Smooth muscle cell (in vitro differentiated cells): ENCODE data around the gene SLCO1A2. TPM values are rescaled to one million over a fixed set of nuclear protein-coding genes. Genes with fewer than 3 reads are reported as not detected.
"Not testable (repeated sequence)": the region's sequence is repeated elsewhere in the genome, so short reads cannot be mapped to it uniquely, and the experiment has no call there.

Source experiments
- DNase-seq: peaks from one replicate; lab custom pipeline; 2025; ENCODE audit not compliant: unreplicated experiment; lab: John Stamatoyannopoulos, UW
- H2AFZ ChIP-seq: fragments of 200-600 bp; sonication (generic); 2 replicates; pipeline ENCODE4 v1.6.0; 2016; ENCODE audit warnings: antibody characterized with exemption, low read depth, mild to moderate bottlenecking
- H3F3A ChIP-seq: fragments of 200-600 bp; sonication (generic); 2 replicates; pipeline ENCODE4 v1.6.0; 2017; ENCODE audit warnings: antibody characterized with exemption, low read depth
- H3K27ac ChIP-seq: fragments of 200-600 bp; sonication (generic); 2 replicates; pipeline ENCODE4 v1.5.1; 2016; ENCODE audit warnings: low read depth, mild to moderate bottlenecking
- H3K27me3 ChIP-seq: fragments of 200-600 bp; sonication (generic); 2 replicates; pipeline ENCODE4 v1.6.1; 2016; ENCODE audit warnings: low read depth, mild to moderate bottlenecking
- H3K36me3 ChIP-seq: fragments of 200-600 bp; sonication (generic); 2 replicates; pipeline ENCODE4 v1.5.1; 2016; ENCODE audit warnings: low read depth
- H3K4me1 ChIP-seq: fragments of 200-600 bp; sonication (generic); 2 replicates; pipeline ENCODE4 v1.5.1; 2016; ENCODE audit warnings: low read depth
- H3K4me2 ChIP-seq: fragments of 200-600 bp; sonication (generic); 2 replicates; pipeline ENCODE4 v1.6.0; 2016; ENCODE audit warnings: mild to moderate bottlenecking
- H3K4me3 ChIP-seq: fragments of 200-600 bp; sonication (generic); 2 replicates; pipeline ENCODE4 v1.5.1; 2016; ENCODE audit warnings: mild to moderate bottlenecking
- H3K79me2 ChIP-seq: fragments of 200-600 bp; sonication (generic); 2 replicates; pipeline ENCODE4 v1.6.0; 2016; ENCODE audit warnings: low read depth, mild to moderate bottlenecking
- H3K9ac ChIP-seq: fragments of 200-600 bp; sonication (generic); 2 replicates; pipeline ENCODE4 v1.6.0; 2016; ENCODE audit warnings: low read depth
- H3K9me3 ChIP-seq: fragments of 200-600 bp; sonication (generic); replicated peaks from 2 replicates; pipeline ENCODE4 v1.5.1; 2016; ENCODE audit warnings: low read depth
- H4K20me1 ChIP-seq: fragments of 200-600 bp; sonication (generic); 2 replicates; pipeline ENCODE4 v1.6.0; 2016; ENCODE audit warnings: low read depth
- CTCF ChIP-seq: fragments of 200-600 bp; sonication (generic); IDR thresholded peaks from 2 replicates; pipeline ENCODE4 v1.5.1; 2017; ENCODE audit warnings: borderline replicate concordance, mild to moderate bottlenecking, antibody characterized with exemption; ENCODE audit not compliant: insufficient read depth, poor library complexity, severe bottlenecking
- WGBS: methylation state at CpG from one replicate; pipeline ENCODE4 v1.1.7; 2016; ENCODE audit warnings: low lambda C conversion rate; 5-methylcytosine and 5-hydroxymethylcytosine counted together
- polyA plus RNA-seq: library from polyadenylated mRNA; unstranded; fragments of >200 nt; fragmentation: Nextera tagmentation; extraction: Ambion mirVana; gene quantifications from 2 replicates; pipeline ENCODE4 v1.2.1, GENCODE V29; 2016
- total RNA-seq: library from RNA; depleted of rRNA; stranded (reverse); fragments of >200 nt; gene quantifications from 2 replicates; pipeline ENCODE4 v1.2.3, GENCODE V29; 2014

SLCO1A2 gene
- total and polyA plus RNA-seq, 2 experiments from 2014 or later = 1.8 to 2.4 TPM

- no peak within 1 kb of the TSS for H3K9ac ChIP-seq
- H3K27ac ChIP-seq = no peak within 1 kb of the TSS
- TF ChIP-seq CTCF = no peak
- H3K4me3 ChIP-seq = no peak within 1 kb of the TSS
- H3K4me1 ChIP-seq = no peaks in the 10 kb centered on the region
- no peak for DNase-seq
- H3K9me3 ChIP-seq = no peaks in the 10 kb centered on the region
- H3K36me3 ChIP-seq = no peaks in the 10 kb centered on the region
- H2AFZ ChIP-seq = no peak within 1 kb of the TSS
- no peaks in the 10 kb centered on the region for H4K20me1 ChIP-seq
- H3K27me3 ChIP-seq = no peaks in the 10 kb centered on the region
- H3K79me2 ChIP-seq = no peaks in the 10 kb centered on the region
- no peak within 1 kb of the TSS for H3K4me2 ChIP-seq
- no peaks in the 10 kb centered on the region for H3F3A ChIP-seq
- 93% methylated on average over 2 of the region's 2 CpGs for WGBS
Measured at GRCh38 chr12:21372602-21373001, 37.9 kb upstream of the SLCO1A2 start, which contains the start of gene IAPP. Gene IAPP (plus strand): TSS chr12:21372902. CDS start chr12:21373352, 450 bp downstream.

- WGBS = 95% methylated on average over 7 of the region's 7 CpGs
- Histone ChIP-seq H3F3A (no peaks in the 10 kb centered on the region), H3K79me2 (no peaks in the 10 kb centered on the region), H3K4me1 (no peaks in the 10 kb centered on the region), H3K27me3 (no peaks in the 10 kb centered on the region), H3K9ac (no peak overlapping the region), H3K9me3 (no peaks in the 10 kb centered on the region), H3K4me3 (no peak overlapping the region), H2AFZ (no peak overlapping the region), H3K27ac (no peak overlapping the region), H3K36me3 (no peaks in the 10 kb centered on the region), H4K20me1 (no peaks in the 10 kb centered on the region), H3K4me2 (no peak overlapping the region)
- no peak for DNase-seq
- TF ChIP-seq CTCF = no peak
Measured at GRCh38 chr12:21370845-21371449, 36.2 kb upstream of the SLCO1A2 start.

- no peak for DNase-seq
- Histone ChIP-seq H2AFZ (no peak overlapping the region), H3K4me2 (no peak overlapping the region), H3K27me3 (no peaks in the 10 kb centered on the region), H3F3A (no peaks in the 10 kb centered on the region), H3K27ac (no peak overlapping the region), H4K20me1 (no peaks in the 10 kb centered on the region), H3K4me1 (no peaks in the 10 kb centered on the region), H3K79me2 (no peaks in the 10 kb centered on the region), H3K9me3 (no peaks in the 10 kb centered on the region), H3K4me3 (no peak overlapping the region), H3K36me3 (no peaks in the 10 kb centered on the region), H3K9ac (no peak overlapping the region)
- no peak for TF ChIP-seq CTCF
- 65% methylated on average over 4 of the region's 4 CpGs for WGBS
Measured at GRCh38 chr12:21369141-21369980, 34.6 kb upstream of the SLCO1A2 start.

- not testable (repeated sequence) for H4K20me1 ChIP-seq, H3K27me3 ChIP-seq, H3K9ac ChIP-seq, H3K9me3 ChIP-seq, H3K27ac ChIP-seq, H3K4me2 ChIP-seq, DNase-seq, H3K79me2 ChIP-seq, H3F3A ChIP-seq, H2AFZ ChIP-seq, H3K4me3 ChIP-seq, H3K4me1 ChIP-seq, H3K36me3 ChIP-seq
- 80% methylated on average over 10 of the region's 10 CpGs for WGBS
Measured at GRCh38 chr12:21360632-21361031, 25.9 kb upstream of the SLCO1A2 start.
